ENCODE data around the gene DHX15.

DHX15 gene

GRCh38 chr4:24488399-24489164 lies 95.8 kb downstream of the DHX15 start:
- peak; percentile 81 for DNase-seq (ENCODE audit: low spot score)
- TF ChIP-seq CTCF (IDR thresholded peaks at IDR 0.05; ENCODE audit: extremely low read depth, missing control alignments) = peak; percentile 82

- no peak for TF ChIP-seq CTCF (IDR thresholded peaks at IDR 0.05; ENCODE audit: extremely low read depth, missing control alignments)
Observed at GRCh38 chr4:24482871-24483270, 101.5 kb downstream of the DHX15 start.

GRCh38 chr4:24477919-24478318 lies 106.4 kb downstream of the DHX15 start:
- DNase-seq (ENCODE audit: low spot score) = no peak
- no peak for TF ChIP-seq CTCF (IDR thresholded peaks at IDR 0.05; ENCODE audit: extremely low read depth, missing control alignments)

More at GRCh38 chr4:24482871-24483270, 101.5 kb downstream of the DHX15 start:
- no peak for DNase-seq (ENCODE audit: low spot score)

All from GM20000 (cell line).